Mesenchymal stem cell (in vitro differentiated cells and primary cell): ENCODE data around the gene CLK2.

Source experiments
- DNase-seq: peaks from one replicate; pipeline ENCODE4 v3.0.0-alpha.2; 2013
- H2AFZ ChIP-seq: one replicate; pipeline ENCODE4 v1.6.1; 2013; ENCODE audit warnings: low read depth, mild to moderate bottlenecking, control low read depth, inconsistent platforms, low read length, moderate library complexity
- H2AK5ac ChIP-seq: 2 replicates; pipeline ENCODE4 v1.6.1; 2013; ENCODE audit warnings: low read length, moderate library complexity, mild to moderate bottlenecking, inconsistent platforms; ENCODE audit not compliant: severe bottlenecking
- H2BK120ac ChIP-seq: one replicate; pipeline ENCODE4 v1.6.1; 2013; ENCODE audit warnings: low read depth, mild to moderate bottlenecking, inconsistent platforms, low read length, moderate library complexity
- H2BK12ac ChIP-seq, 2 experiments: one replicate each; pipeline ENCODE4 v1.6.1; 2013; ENCODE audit warnings: inconsistent platforms in 2 of 2, low read length in 2 of 2, mild to moderate bottlenecking in 2 of 2, moderate library complexity in 2 of 2, control low read depth in 1 of 2
- H2BK15ac ChIP-seq: one replicate; pipeline ENCODE4 v1.6.1; 2013; ENCODE audit warnings: mild to moderate bottlenecking, low read depth, inconsistent platforms; ENCODE audit not compliant: poor library complexity, severe bottlenecking
- H2BK5ac ChIP-seq: 2 replicates; pipeline ENCODE4 v1.6.1; 2013; ENCODE audit warnings: low read depth, mild to moderate bottlenecking, low read length, control low read depth, inconsistent platforms; ENCODE audit not compliant: poor library complexity, severe bottlenecking
- H3K14ac ChIP-seq, 2 experiments: one replicate each; pipeline ENCODE4 v1.6.1; 2013; ENCODE audit warnings: inconsistent platforms in 2 of 2, low read length in 2 of 2, control low read depth in 1 of 2, mild to moderate bottlenecking in 1 of 2, moderate library complexity in 1 of 2
- H3K18ac ChIP-seq, 2 experiments: one replicate each; pipeline ENCODE4 v1.6.1; 2013; ENCODE audit warnings: inconsistent platforms in 2 of 2, low read length in 2 of 2, control low read depth in 1 of 2, low read depth in 1 of 2, mild to moderate bottlenecking in 1 of 2
- H3K23ac ChIP-seq, 2 experiments: one replicate each; pipeline ENCODE4 v1.6.1; 2013; ENCODE audit warnings: inconsistent platforms in 2 of 2, low read length in 2 of 2, mild to moderate bottlenecking in 2 of 2, moderate library complexity in 2 of 2, control low read depth in 1 of 2
- H3K27ac ChIP-seq: 2 replicates; pipeline ENCODE4 v1.5.1; 2013; ENCODE audit warnings: mild to moderate bottlenecking, moderate library complexity, low read length, control low read depth, inconsistent platforms; ENCODE audit not compliant: poor library complexity, severe bottlenecking
- H3K27me3 ChIP-seq, 2 experiments: 2 replicates each; pipeline versions ENCODE4 v1.6.1 to v1.7.0; 2013; ENCODE audit warnings: low read length in 2 of 2, mild to moderate bottlenecking in 2 of 2, moderate library complexity in 2 of 2, control low read depth in 1 of 2, inconsistent platforms in 1 of 2; ENCODE audit not compliant: control insufficient read depth in 1 of 2, insufficient read depth in 1 of 2
- H3K36me3 ChIP-seq, 2 experiments: 2 replicates each; pipeline versions ENCODE4 v1.6.1 to v1.7.0; 2013; ENCODE audit warnings: low read length in 2 of 2, control low read depth in 1 of 2, inconsistent platforms in 1 of 2, low read depth in 1 of 2, mild to moderate bottlenecking in 1 of 2; ENCODE audit not compliant: insufficient read depth in 2 of 2, control insufficient read depth in 1 of 2
- H3K4ac ChIP-seq, 2 experiments: one replicate each; pipeline ENCODE4 v1.6.1; 2013; ENCODE audit warnings: inconsistent platforms in 2 of 2, low read length in 2 of 2, mild to moderate bottlenecking in 2 of 2, moderate library complexity in 2 of 2, control low read depth in 1 of 2, low read depth in 1 of 2
- H3K4me1 ChIP-seq: 2 replicates; pipeline ENCODE4 v1.6.1; 2013; ENCODE audit warnings: low read depth, low read length, control low read depth; ENCODE audit not compliant: control insufficient read depth, insufficient read depth
- H3K4me2 ChIP-seq: 2 replicates; pipeline ENCODE4 v1.6.1; 2013; ENCODE audit warnings: low read length, mild to moderate bottlenecking, inconsistent platforms; ENCODE audit not compliant: poor library complexity, severe bottlenecking
- H3K4me3 ChIP-seq, 2 experiments: 2 replicates each; pipeline versions ENCODE4 v1.5.1 to v1.7.0; 2013; ENCODE audit warnings: low read length in 2 of 2, mild to moderate bottlenecking in 2 of 2, control low read depth in 1 of 2, low read depth in 1 of 2; ENCODE audit not compliant: insufficient read depth in 1 of 2
- H3K79me1 ChIP-seq: replicated peaks from 2 replicates; pipeline ENCODE4 v1.6.1; 2013; ENCODE audit warnings: mild to moderate bottlenecking, control low read depth, low read length, inconsistent platforms; ENCODE audit not compliant: poor library complexity, severe bottlenecking
- H3K9ac ChIP-seq: 2 replicates; pipeline ENCODE4 v1.7.0; 2013; ENCODE audit warnings: mild to moderate bottlenecking, low read length, moderate library complexity
- H3K9me3 ChIP-seq: 2 replicates; pipeline ENCODE4 v1.7.0; 2013; ENCODE audit warnings: mild to moderate bottlenecking, low read length; ENCODE audit not compliant: control insufficient read depth
- H4K8ac ChIP-seq: one replicate; pipeline ENCODE4 v1.6.1; 2013; ENCODE audit warnings: inconsistent platforms, mild to moderate bottlenecking, low read length, moderate library complexity
- H4K91ac ChIP-seq: one replicate; pipeline ENCODE4 v1.6.1; 2013; ENCODE audit warnings: mild to moderate bottlenecking, low read length, inconsistent platforms
- WGBS: methylation state at CpG from one replicate; pipeline ENCODE4 v1.1.7; 2013; ENCODE audit warnings: mixed read lengths; 5-methylcytosine and 5-hydroxymethylcytosine counted together

The CLK2 gene

DNA sequence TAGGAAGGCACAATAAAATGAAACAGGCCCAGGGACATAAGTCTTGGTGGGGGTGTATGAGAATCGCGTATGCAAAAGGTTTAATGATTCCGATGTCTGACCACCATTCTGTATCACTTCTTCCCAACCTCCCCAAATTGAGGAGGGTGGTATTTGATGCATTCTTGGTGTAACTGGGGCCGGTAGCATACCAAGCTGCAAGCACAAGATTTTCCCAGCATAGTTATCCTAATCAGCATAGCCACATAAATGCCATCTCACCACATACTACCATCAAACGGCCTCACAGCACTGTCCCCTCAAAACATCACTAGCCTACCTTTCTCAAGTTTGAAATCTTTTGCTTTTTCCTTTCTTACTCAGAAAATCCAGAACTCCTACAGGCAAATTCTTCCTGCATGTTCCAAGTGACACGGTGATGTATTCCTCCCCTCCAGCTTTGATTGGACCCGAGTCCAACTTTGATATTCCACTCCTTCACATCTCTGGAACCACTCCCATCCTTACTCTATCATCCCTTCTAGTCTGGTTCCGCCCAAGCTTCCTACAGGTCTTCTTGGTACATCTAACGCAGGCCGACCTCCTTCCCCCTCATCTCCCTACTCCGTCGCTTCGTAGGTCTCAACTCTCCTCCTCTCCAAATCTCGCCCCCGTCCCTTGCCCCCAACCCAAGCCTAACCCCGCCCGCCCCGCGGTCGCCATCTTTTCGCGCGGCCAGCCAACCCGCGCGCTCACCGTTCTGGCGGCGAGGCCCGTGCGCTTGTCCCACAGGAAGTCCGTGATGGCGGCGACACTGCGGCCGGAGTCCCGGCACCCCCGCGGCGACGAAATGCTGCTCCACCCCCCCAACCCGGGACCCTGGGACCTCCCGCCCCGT, 600 bp downstream of the CLK2 start:
- peak overlapping the region; percentile 85 for H4K91ac ChIP-seq
- no peaks in the 10 kb centered on the region for H3K27me3 ChIP-seq
- H3K23ac ChIP-seq, result no peak overlapping the region
- DNase-seq, result peak; percentile 79
- peak overlapping the region; percentile 17 to 53 for H3K14ac ChIP-seq
- peak overlapping the region; percentile 67 to 97 for H3K18ac ChIP-seq
- H3K4ac ChIP-seq, result peak overlapping the region; percentile 82 to 92
- peak overlapping the region; percentile 99 for H2BK120ac ChIP-seq
- H2BK15ac ChIP-seq, result peak overlapping the region; percentile 19
- peak overlapping the region; percentile 78 to 88 for H3K4me3 ChIP-seq
- H2BK5ac ChIP-seq, result peak overlapping the region; percentile 78
- H3K4me1 ChIP-seq, result peaks cover 3% of the 10 kb centered on the region
- no peak overlapping the region for H2AK5ac ChIP-seq
- 8% methylated on average over 28 of the region's 44 CpGs for WGBS
- peak overlapping the region; percentile 81 for H4K8ac ChIP-seq
- H3K9ac ChIP-seq, result peak overlapping the region; percentile 90
- peak overlapping the region; percentile 72 for H3K4me2 ChIP-seq
- H3K9me3 ChIP-seq, result no peaks in the 10 kb centered on the region
- peak overlapping the region in 1 of 2 experiments; percentile 35 for H2BK12ac ChIP-seq
- H2AFZ ChIP-seq, result no peak overlapping the region
- H3K79me1 ChIP-seq, result peaks cover 17% of the 10 kb centered on the region
- peak overlapping the region; percentile 92 for H3K27ac ChIP-seq
- peaks cover 31 to 39% of the 10 kb centered on the region in 2 experiments for H3K36me3 ChIP-seq

DNA sequence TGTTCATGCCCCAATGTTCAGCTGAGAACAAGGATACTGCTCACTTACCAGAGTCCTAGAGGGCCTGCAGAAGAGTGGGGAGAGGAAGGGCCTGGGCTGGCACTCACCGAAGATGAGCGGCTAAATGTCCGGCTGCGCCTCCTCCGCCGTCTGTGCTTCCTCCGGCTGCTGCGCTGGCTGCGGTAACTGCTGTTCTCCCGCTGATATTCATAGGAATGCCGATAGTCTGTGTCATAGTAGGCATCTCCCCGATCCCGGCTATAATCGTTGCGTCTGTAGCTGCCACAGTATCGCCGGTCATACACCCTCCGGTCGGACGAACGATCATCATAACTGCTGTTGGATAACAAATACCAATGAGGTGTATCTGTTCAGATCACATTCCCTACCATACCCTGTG, 3.9 kb downstream of the CLK2 start:
- DNase-seq, result no peak
- H2AFZ ChIP-seq, result no peak overlapping the region
- WGBS, result 98% methylated on average over 21 of the region's 21 CpGs

DNA sequence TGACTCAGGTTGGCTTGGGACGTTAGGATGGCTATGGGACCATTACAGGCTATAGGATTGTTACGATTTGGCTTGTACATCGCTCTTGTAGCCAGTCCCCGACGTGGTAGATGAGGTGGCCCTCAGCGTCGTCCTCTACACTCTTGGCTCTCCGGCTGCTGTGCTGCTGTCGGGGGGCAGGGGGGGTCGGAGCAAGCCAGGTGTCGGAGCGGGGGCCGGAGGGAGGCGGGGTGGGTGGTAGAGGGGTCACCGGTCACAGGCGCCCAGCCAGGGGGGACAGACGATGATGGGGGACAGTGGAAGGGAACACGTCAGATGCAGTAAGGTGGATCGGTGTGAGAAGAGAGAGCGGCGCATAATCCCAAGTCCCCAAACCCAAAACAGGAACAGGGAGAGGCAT, 4.7 kb downstream of the CLK2 start:
- WGBS, result 97% methylated on average over 14 of the region's 21 CpGs
- Histone ChIP-seq H2AK5ac (no peak overlapping the region), H3K27ac (no peak overlapping the region), H4K91ac (no peak overlapping the region), H3K27me3 (no peaks in the 10 kb centered on the region), H3K4me3 (no peak overlapping the region), H3K4me2 (no peak overlapping the region), H3K23ac (no peak overlapping the region), H3K36me3 (peaks cover 58 to 77% of the 10 kb centered on the region in 2 experiments), H3K4ac (no peak overlapping the region), H2BK12ac (no peak overlapping the region), H2BK15ac (no peak overlapping the region), H2BK5ac (no peak overlapping the region), H3K79me1 (peaks cover 26% of the 10 kb centered on the region), H3K18ac (no peak overlapping the region), H3K4me1 (no peaks in the 10 kb centered on the region), H4K8ac (no peak overlapping the region), H3K9ac (peak overlapping the region; percentile 47), H2AFZ (no peak overlapping the region), H2BK120ac (no peak overlapping the region), H3K9me3 (no peaks in the 10 kb centered on the region), H3K14ac (no peak overlapping the region)
- DNase-seq, result no peak

More for the DNA sequence above, 3.9 kb downstream of the CLK2 start:
- H2BK5ac ChIP-seq, result no peak overlapping the region
- no peak overlapping the region for H3K4me2 ChIP-seq
- no peak overlapping the region for H2AK5ac ChIP-seq
- H2BK15ac ChIP-seq, result no peak overlapping the region
- H3K23ac ChIP-seq, result no peak overlapping the region
- H4K8ac ChIP-seq, result no peak overlapping the region
- H3K27ac ChIP-seq, result no peak overlapping the region
- H3K9me3 ChIP-seq, result no peaks in the 10 kb centered on the region
- H4K91ac ChIP-seq, result no peak overlapping the region
- H3K14ac ChIP-seq, result no peak overlapping the region
- peaks cover 51 to 69% of the 10 kb centered on the region in 2 experiments for H3K36me3 ChIP-seq
- no peak overlapping the region for H3K4me3 ChIP-seq
- H3K27me3 ChIP-seq, result no peaks in the 10 kb centered on the region
- no peak overlapping the region for H3K4ac ChIP-seq
- no peak overlapping the region for H2BK120ac ChIP-seq
- no peak overlapping the region for H3K18ac ChIP-seq
- H2BK12ac ChIP-seq, result no peak overlapping the region
- H3K79me1 ChIP-seq, result peaks cover 26% of the 10 kb centered on the region
- H3K4me1 ChIP-seq, result peaks cover 3% of the 10 kb centered on the region
- no peak overlapping the region for H3K9ac ChIP-seq

DNA sequence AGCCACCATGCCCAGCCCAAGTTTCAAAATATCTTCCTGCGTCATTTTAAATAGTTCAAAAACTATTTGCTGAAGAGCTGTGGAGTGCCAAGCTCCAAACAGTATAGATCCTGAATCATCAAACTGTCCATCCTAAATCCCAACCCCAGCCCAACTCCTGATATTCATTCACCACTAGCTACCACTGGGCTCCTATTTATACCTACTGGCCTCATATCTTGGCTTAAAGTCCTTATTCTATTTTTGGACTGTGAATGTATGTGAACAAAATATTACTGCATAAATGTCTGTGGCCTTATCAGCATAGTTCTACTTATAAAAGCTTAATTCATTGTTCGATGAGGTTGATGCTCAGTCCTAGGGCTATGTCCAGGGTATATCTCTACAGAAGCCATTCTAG, 5.9 kb downstream of the CLK2 start:
- H2BK12ac ChIP-seq, result no peak overlapping the region
- H2AFZ ChIP-seq, result no peak overlapping the region
- no peak overlapping the region for H4K8ac ChIP-seq
- H3K4me3 ChIP-seq, result no peak overlapping the region
- H3K27ac ChIP-seq, result no peak overlapping the region
- H3K79me1 ChIP-seq, result peaks cover 26% of the 10 kb centered on the region
- H3K9ac ChIP-seq, result peak overlapping the region; percentile 47
- H3K36me3 ChIP-seq, result peaks cover 65 to 88% of the 10 kb centered on the region in 2 experiments
- 100% methylated on average over 2 of the region's 2 CpGs for WGBS
- H3K27me3 ChIP-seq, result no peaks in the 10 kb centered on the region
- H3K4me1 ChIP-seq, result no peaks in the 10 kb centered on the region
- no peak overlapping the region for H3K18ac ChIP-seq
- H3K4me2 ChIP-seq, result no peak overlapping the region
- no peak overlapping the region for H3K23ac ChIP-seq
- no peak overlapping the region for H2BK15ac ChIP-seq
- H3K9me3 ChIP-seq, result no peaks in the 10 kb centered on the region
- DNase-seq, result no peak
- H4K91ac ChIP-seq, result no peak overlapping the region
- no peak overlapping the region for H2BK5ac ChIP-seq
- no peak overlapping the region for H2AK5ac ChIP-seq
- H2BK120ac ChIP-seq, result no peak overlapping the region
- H3K14ac ChIP-seq, result no peak overlapping the region
- no peak overlapping the region for H3K4ac ChIP-seq
